ENCODE results near the gene CDH22.

DNA sequence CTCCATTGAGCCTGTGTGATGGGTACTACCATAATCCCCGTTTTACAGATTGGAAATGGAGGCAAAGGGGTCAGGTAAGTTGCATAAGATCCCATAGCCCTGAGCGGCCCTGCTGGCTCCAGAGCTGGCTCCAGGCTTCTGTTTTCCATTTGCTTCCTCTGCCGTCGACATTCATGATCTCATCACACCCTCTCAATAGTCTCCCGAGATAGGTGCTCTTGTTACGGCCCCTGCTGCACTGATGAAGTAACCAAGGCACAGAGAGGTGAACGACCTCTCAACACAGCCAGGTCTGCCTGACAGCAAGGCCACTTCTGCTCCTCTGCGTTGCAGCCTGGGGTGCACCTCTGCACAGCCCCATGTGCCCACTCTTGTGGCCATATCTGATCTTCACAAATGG, 16.9 kb downstream of the CDH22 start:
- no peak for TF ChIP-seq CTCF (IDR thresholded peaks at IDR 0.05; ENCODE audit: low read depth, low read length)
- TF ChIP-seq EZH2phosphoT487 (IDR thresholded peaks at IDR 0.05; ENCODE audit: low read depth): no peak
